ENCODE data around the gene NBPF1. TPM values are rescaled to one million over a fixed set of nuclear protein-coding genes. Genes with fewer than 3 reads are reported as not detected.
A peak's percentile ranks its signal among the peaks of the same experiment; 100 is the strongest.
"Not testable (repeated sequence)": the region's sequence is repeated elsewhere in the genome, so short reads cannot be mapped to it uniquely, and the experiment has no call there.

NBPF1 gene
- total and polyA plus RNA-seq, 4 donors: 4.3 to 83.8 (median 29.9) TPM

DNA sequence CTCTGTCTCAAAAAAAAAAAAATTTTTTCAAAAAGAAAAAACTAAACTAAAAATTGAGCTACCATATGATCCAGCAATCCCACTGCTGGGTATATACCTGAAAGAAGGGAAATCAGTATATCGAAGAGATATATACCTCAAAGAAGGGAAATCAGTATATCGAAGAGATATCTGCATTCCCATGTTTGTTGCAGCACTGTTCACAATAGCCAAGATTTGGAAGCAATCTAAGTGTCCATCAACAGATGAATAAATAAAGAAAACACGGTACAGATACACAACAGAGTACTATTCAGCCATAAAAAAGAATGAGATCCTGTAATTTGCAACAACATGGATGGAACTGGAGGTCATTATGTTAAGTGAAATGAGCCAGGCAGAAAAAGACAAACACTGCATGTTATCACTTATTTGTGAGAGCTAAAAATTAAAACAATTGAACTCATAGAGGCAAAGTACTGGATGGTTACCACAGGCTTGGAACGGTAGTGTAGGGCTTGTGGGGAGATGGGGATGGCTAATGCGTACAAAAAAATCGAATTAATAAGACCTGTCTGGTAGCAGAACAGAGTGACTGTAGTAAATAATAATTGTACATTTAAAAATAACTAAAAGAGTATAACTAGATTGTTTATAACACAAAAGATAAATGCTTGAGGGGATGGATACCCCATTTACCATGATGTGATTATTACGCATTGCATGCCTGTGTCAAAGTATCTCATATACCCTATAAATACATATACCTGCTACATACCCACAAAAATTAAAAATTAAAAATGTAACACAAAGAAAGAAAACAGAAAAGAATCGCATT, 28.0 kb upstream of the NBPF1 start:
- peaks cover 4 to 27% (median 9%) of the 10 kb centered on the region in 5 donors for H3K4me1 ChIP-seq (ENCODE audit: control insufficient read depth in 5 of 5, insufficient read depth in 5 of 5, low read length in 5 of 5)
- not testable (repeated sequence) for H3K9me3 ChIP-seq (ENCODE audit: control insufficient read depth in 4 of 4, insufficient read depth in 3 of 4, low read length in 3 of 4); H3K9ac ChIP-seq (ENCODE audit: insufficient read depth in 1 of 2, low read length in 2 of 2); H3K27me3 ChIP-seq (ENCODE audit: control insufficient read depth in 3 of 3, insufficient read depth in 3 of 3, low read length in 2 of 3); H3K27ac ChIP-seq (ENCODE audit: low read depth in 1 of 2, low read length in 1 of 2); H3K4me3 ChIP-seq; DNase-seq; ATAC-seq (ENCODE audit: insufficient read depth, low FRiP score)
- H3K36me3 ChIP-seq (ENCODE audit: control insufficient read depth in 4 of 4, insufficient read depth in 4 of 4, low read length in 4 of 4): peaks cover 0 to 16% (median under 1%) of the 10 kb centered on the region in 4 donors
- 94 to 96% methylated on average over 8 of the region's 8 CpGs for WGBS, 2 donors

DNA sequence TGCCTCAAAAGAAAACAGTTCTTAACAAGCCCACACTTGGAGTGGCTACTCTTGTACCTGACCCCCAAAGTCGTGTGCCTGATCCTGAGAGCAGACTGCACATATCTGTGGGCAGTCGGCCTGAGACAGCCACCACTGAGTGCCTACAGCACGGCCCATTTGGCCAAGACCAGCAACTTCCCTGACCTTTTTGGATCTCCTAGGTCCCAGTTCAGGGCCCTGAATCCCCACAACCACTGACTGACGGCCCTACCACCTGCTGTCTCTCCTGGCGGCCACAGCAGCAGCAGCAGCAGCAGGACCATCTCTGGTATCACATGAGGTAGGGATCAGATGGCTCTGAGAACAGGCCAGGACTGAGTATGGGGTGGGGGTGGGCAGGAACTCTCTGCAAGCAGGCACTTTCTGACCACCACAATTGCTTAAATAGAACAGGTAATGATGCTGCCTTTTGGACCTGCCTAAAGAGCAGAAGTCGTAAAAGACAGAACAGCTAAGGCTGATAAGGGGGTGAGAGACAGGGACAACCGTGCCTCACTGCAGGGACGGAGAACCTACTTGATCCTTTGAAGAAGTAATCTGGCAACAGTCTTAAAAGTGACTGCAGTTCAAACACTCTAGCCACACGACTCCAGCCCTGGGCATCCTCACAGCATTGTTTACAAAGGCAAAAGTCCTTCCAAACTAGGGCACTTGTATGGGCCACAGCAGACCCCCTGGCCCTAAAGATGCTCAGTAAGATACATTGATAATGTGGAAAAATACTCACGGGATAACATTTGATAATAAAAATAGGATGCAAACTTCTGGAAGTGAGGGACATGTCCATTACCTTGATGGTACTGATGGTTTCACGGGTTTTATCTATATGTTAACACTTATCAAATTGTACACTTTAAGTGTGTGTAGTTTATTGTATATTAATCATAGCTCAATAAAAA, 26.0 kb upstream of the NBPF1 start:
- not testable (repeated sequence) for H3K27ac ChIP-seq (ENCODE audit: low read depth in 1 of 2, low read length in 1 of 2); H3K9ac ChIP-seq (ENCODE audit: insufficient read depth in 1 of 2, low read length in 2 of 2); ATAC-seq (ENCODE audit: insufficient read depth, low FRiP score); H3K27me3 ChIP-seq (ENCODE audit: control insufficient read depth in 3 of 3, insufficient read depth in 3 of 3, low read length in 2 of 3); H3K4me3 ChIP-seq; H3K9me3 ChIP-seq (ENCODE audit: control insufficient read depth in 4 of 4, insufficient read depth in 3 of 4, low read length in 3 of 4)
- H3K36me3 ChIP-seq (ENCODE audit: control insufficient read depth in 4 of 4, insufficient read depth in 4 of 4, low read length in 4 of 4): peaks cover 0 to 14% (median under 1%) of the 10 kb centered on the region in 4 donors
- peaks cover 4 to 19% (median 9%) of the 10 kb centered on the region in 5 donors for H3K4me1 ChIP-seq (ENCODE audit: control insufficient read depth in 5 of 5, insufficient read depth in 5 of 5, low read length in 5 of 5)
- peak in 1 of 3 donors; percentile 16 for DNase-seq
- 80 to 85% methylated on average over 11 of the region's 11 CpGs for WGBS, 2 donors

DNA sequence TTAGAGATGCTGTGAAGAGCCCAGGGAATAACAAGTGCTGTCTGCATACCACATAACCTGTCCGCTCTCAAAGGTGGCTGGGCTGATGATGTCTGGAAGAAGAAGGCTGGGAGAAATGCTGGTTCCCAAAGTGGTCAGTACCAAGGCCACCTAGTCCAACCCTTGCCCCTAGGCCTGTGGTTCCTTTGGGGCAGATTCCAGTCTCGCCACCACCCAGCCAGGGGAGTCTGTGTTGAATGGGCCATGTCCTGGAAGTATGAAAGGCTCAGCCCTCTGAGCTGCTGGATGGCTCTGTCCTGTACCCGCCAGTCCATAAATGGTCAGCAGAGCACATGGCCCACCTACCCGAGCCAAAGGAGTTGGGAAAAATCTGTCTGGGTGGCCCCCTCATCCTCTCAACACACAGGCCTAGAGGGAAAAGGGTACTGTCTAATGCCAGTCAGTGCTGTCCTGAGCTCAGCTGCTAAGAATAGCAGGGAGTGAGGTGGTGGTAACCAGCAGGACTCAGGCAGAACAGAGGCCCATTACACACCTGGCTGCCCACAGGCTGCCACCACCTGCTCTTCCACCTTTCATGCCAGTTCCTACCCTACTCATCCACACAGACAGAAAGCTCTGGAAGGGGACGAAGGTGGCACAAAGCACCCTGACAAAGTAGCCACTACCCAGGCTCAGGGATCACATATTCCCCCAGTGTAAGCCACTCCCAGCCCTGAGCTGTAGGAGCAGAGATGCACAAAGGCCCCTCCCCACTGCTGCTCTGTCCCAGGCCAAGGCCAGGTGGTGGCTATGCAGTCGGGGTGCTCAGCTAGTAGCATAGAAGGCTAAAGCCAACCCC, 24.8 kb upstream of the NBPF1 start:
- not testable (repeated sequence) for H3K9me3 ChIP-seq (ENCODE audit: control insufficient read depth in 4 of 4, insufficient read depth in 3 of 4, low read length in 3 of 4); H3K27me3 ChIP-seq (ENCODE audit: control insufficient read depth in 3 of 3, insufficient read depth in 3 of 3, low read length in 2 of 3); H3K4me3 ChIP-seq; H3K4me1 ChIP-seq (ENCODE audit: control insufficient read depth in 5 of 5, insufficient read depth in 5 of 5, low read length in 5 of 5); ATAC-seq (ENCODE audit: insufficient read depth, low FRiP score); H3K9ac ChIP-seq (ENCODE audit: insufficient read depth in 1 of 2, low read length in 2 of 2); H3K27ac ChIP-seq (ENCODE audit: low read depth in 1 of 2, low read length in 1 of 2)
- WGBS, 2 donors: 91 to 93% methylated on average over 6 of the region's 6 CpGs
- DNase-seq: peak in 1 of 3 donors; percentile 11
- peaks cover 0 to 19% (median 6%) of the 10 kb centered on the region in 4 donors for H3K36me3 ChIP-seq (ENCODE audit: control insufficient read depth in 4 of 4, insufficient read depth in 4 of 4, low read length in 4 of 4)

DNA sequence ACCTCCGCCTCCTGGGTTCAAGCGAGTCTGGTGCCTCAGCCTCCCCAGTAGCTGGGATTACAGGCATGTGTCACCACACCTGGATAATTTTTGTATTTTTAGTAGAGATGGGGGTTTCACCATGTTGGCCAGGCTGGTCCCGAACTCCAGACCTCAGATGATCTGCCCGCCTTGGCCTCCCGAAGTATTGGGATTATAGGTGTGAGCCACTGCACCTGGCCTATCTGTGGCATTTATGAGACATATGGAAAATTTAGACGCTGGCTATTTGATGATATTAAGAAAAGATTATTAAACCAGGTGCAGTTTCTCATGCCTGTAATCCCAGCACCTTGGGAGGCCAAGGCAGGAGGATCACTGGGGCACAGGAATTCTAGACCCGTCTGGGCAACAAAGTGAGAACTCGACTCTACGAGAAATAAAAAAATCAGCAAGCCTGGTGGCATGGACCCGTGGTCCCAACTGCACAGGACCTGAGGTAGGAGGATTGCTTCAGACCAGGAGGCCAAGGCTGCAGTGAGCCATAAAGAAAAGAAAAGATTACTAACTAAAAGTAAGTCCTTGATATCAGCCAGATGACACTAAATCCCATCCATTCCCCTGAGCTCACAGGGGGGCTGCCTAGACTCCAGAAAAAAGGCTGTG, 23.3 kb upstream of the NBPF1 start:
- Histone ChIP-seq H3K36me3 (ENCODE audit: control insufficient read depth in 4 of 4, insufficient read depth in 4 of 4, low read length in 4 of 4) (peaks cover 0 to 25% (median 18%) of the 10 kb centered on the region in 4 donors), H3K9ac (ENCODE audit: insufficient read depth in 1 of 2, low read length in 2 of 2) (peak overlapping the region in 1 of 2 donors; percentile 5)
- not testable (repeated sequence) for H3K9me3 ChIP-seq (ENCODE audit: control insufficient read depth in 4 of 4, insufficient read depth in 3 of 4, low read length in 3 of 4); H3K27ac ChIP-seq (ENCODE audit: low read depth in 1 of 2, low read length in 1 of 2); H3K27me3 ChIP-seq (ENCODE audit: control insufficient read depth in 3 of 3, insufficient read depth in 3 of 3, low read length in 2 of 3); ATAC-seq (ENCODE audit: insufficient read depth, low FRiP score); H3K4me3 ChIP-seq; H3K4me1 ChIP-seq (ENCODE audit: control insufficient read depth in 5 of 5, insufficient read depth in 5 of 5, low read length in 5 of 5)
- 92 to 94% methylated on average over 10 of the region's 10 CpGs for WGBS, 2 donors
- DNase-seq: peak in 1 of 3 donors; percentile 18

DNA sequence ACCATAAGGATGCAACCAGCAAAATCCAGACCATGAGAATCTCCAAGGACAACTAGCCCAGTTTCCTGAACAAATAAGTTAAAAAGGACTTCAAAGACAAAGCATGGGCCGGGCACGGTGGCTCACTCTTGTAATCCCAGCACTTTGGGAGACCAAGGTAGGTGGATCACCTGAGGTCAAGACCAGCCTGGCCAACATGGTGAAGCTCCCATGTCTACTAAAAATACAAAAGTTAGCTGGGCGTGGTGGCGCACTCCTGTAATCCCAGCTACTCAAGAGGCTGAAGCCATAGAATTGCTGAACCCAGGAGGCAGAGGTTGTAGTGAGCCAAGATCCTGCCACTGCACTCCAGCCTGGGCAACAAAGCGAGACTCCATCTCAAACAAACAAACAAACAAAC, 22.6 kb upstream of the NBPF1 start:
- not testable (repeated sequence) for H3K27me3 ChIP-seq (ENCODE audit: control insufficient read depth in 3 of 3, insufficient read depth in 3 of 3, low read length in 2 of 3); H3K27ac ChIP-seq (ENCODE audit: low read depth in 1 of 2, low read length in 1 of 2); H3K4me3 ChIP-seq; H3K9ac ChIP-seq (ENCODE audit: insufficient read depth in 1 of 2, low read length in 2 of 2); H3K4me1 ChIP-seq (ENCODE audit: control insufficient read depth in 5 of 5, insufficient read depth in 5 of 5, low read length in 5 of 5); H3K9me3 ChIP-seq (ENCODE audit: control insufficient read depth in 4 of 4, insufficient read depth in 3 of 4, low read length in 3 of 4); ATAC-seq (ENCODE audit: insufficient read depth, low FRiP score)
- 97 to 98% methylated on average over 5 of the region's 5 CpGs for WGBS, 2 donors
- peaks cover 4 to 30% (median 24%) of the 10 kb centered on the region in 4 donors for H3K36me3 ChIP-seq (ENCODE audit: control insufficient read depth in 4 of 4, insufficient read depth in 4 of 4, low read length in 4 of 4)
- DNase-seq: peak in 1 of 3 donors; percentile 6

DNA sequence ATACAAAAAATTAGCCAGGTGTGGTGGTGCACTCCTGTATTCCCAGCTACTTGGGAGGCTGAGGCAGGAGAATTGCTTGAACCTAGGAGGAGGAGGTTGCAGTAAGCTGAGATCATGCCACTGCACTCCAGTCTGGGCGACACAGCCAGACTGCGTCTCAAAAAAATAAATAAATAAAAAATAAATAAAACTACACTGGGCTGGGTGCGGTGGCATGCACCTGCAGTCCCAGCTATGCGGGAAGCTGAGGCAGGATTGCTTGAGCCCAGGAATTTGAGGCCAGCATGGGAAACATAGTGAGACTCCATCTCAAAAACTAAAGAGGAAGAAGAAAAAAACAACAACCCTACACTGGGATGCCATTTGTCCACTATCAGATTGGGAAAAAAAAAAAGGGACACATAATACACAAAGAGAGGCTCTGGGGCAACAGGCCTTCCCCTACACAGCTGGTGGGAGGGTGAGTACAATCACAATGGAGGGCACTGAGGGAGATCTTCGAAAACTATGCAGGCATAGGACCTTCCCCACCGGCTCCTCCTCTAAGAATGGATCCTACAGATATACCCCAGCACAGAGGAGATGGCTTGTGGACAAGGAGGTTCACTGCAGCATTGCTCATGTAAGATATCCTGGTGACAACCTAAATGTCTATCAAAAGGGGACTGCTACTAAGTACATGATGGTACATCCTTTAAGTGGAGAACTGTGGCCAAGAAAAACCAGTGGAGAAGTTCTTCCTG, 20.3 kb upstream of the NBPF1 start:
- H3K36me3 ChIP-seq (ENCODE audit: control insufficient read depth in 4 of 4, insufficient read depth in 4 of 4, low read length in 4 of 4): peaks cover 7 to 45% (median 34%) of the 10 kb centered on the region in 4 donors
- H3K27me3 ChIP-seq (ENCODE audit: control insufficient read depth in 3 of 3, insufficient read depth in 3 of 3, low read length in 2 of 3); H3K4me1 ChIP-seq (ENCODE audit: control insufficient read depth in 5 of 5, insufficient read depth in 5 of 5, low read length in 5 of 5); ATAC-seq (ENCODE audit: insufficient read depth, low FRiP score); H3K9me3 ChIP-seq (ENCODE audit: control insufficient read depth in 4 of 4, insufficient read depth in 3 of 4, low read length in 3 of 4); H3K9ac ChIP-seq (ENCODE audit: insufficient read depth in 1 of 2, low read length in 2 of 2); H3K27ac ChIP-seq (ENCODE audit: low read depth in 1 of 2, low read length in 1 of 2); H3K4me3 ChIP-seq: not testable (repeated sequence)
- WGBS, 2 donors: 98 to 99% methylated on average over 6 of the region's 6 CpGs
- peak in 1 of 3 donors; percentile 11 for DNase-seq

All from lung (tissue), 10 donors.